HUES48 (cell line): ENCODE results near the gene NAA38.
A peak's percentile ranks its signal among the peaks of the same experiment; 100 is the strongest.

Experiments used
- H3K27ac ChIP-seq: one replicate; pipeline ENCODE4 v1.7.0; 2013; ENCODE audit warnings: low read depth, low read length, inconsistent platforms
- H3K27me3 ChIP-seq: 2 replicates; pipeline ENCODE4 v1.6.1; 2013; ENCODE audit warnings: mild to moderate bottlenecking, low read length; ENCODE audit not compliant: control insufficient read depth, insufficient read depth
- H3K36me3 ChIP-seq: 2 replicates; pipeline ENCODE4 v1.6.1; 2013; ENCODE audit warnings: low read length; ENCODE audit not compliant: control insufficient read depth, insufficient read depth
- H3K4me1 ChIP-seq: 2 replicates; pipeline ENCODE4 v1.6.1; 2013; ENCODE audit warnings: mild to moderate bottlenecking, low read length; ENCODE audit not compliant: control insufficient read depth, insufficient read depth
- H3K4me3 ChIP-seq: 2 replicates; pipeline ENCODE4 v1.5.1; 2013; ENCODE audit warnings: mild to moderate bottlenecking, low read depth, low read length
- H3K9ac ChIP-seq: 2 replicates; pipeline ENCODE4 v1.6.1; 2013; ENCODE audit warnings: mild to moderate bottlenecking, low read depth, low read length, moderate library complexity
- H3K9me3 ChIP-seq: 2 replicates; pipeline ENCODE4 v1.6.1; 2013; ENCODE audit warnings: low read length; ENCODE audit not compliant: control insufficient read depth, insufficient read depth

The NAA38 gene

GRCh38 chr17:7857713-7858521, 558 bp upstream of the NAA38 start, which contains the start of gene CYB5D1:
Gene CYB5D1, plus strand, starts transcription at chr17:7858003. Its CDS starts 132 bp downstream, at chr17:7858135.
- H3K9ac ChIP-seq, result peak within 1 kb of the TSS; percentile 94
- peaks cover 10% of the 10 kb centered on the region; the same call in 1 of the 2 replicates for H3K36me3 ChIP-seq
- H3K4me3 ChIP-seq, result peak within 1 kb of the TSS; percentile 92
- H3K9me3 ChIP-seq, result no peaks in the 10 kb centered on the region
- peak within 1 kb of the TSS; percentile 96 for H3K27ac ChIP-seq
- H3K27me3 ChIP-seq, result peaks cover 40% of the 10 kb centered on the region
- peaks cover 25% of the 10 kb centered on the region for H3K4me1 ChIP-seq

GRCh38 chr17:7856011-7856810, 1.1 kb downstream of the NAA38 start:
- H3K9me3 ChIP-seq, result no peaks in the 10 kb centered on the region
- no peak overlapping the region for H3K9ac ChIP-seq
- H3K4me1 ChIP-seq, result peaks cover 29% of the 10 kb centered on the region; the same call in 1 of the 2 replicates
- peak overlapping the region; percentile 96 for H3K27ac ChIP-seq
- H3K27me3 ChIP-seq, result peaks cover 52% of the 10 kb centered on the region
- H3K36me3 ChIP-seq, result peaks cover 10% of the 10 kb centered on the region; the same call in 1 of the 2 replicates
- peak overlapping the region; percentile 92 for H3K4me3 ChIP-seq

- Histone ChIP-seq H3K27ac (no peak overlapping the region), H3K9ac (no peak overlapping the region), H3K36me3 (peaks cover 10% of the 10 kb centered on the region), H3K4me1 (peaks cover 31% of the 10 kb centered on the region; the same call in 1 of the 2 replicates), H3K4me3 (peak overlapping the region; percentile 92), H3K9me3 (no peaks in the 10 kb centered on the region), H3K27me3 (peaks cover 56% of the 10 kb centered on the region)
Observed at GRCh38 chr17:7855660-7856010, 1.7 kb downstream of the NAA38 start.

- Histone ChIP-seq H3K27me3 (peaks cover 56% of the 10 kb centered on the region), H3K36me3 (peaks cover 12% of the 10 kb centered on the region), H3K4me1 (peaks cover 31% of the 10 kb centered on the region; the same call in 1 of the 2 replicates), H3K9ac (no peak within 1 kb of the TSS), H3K4me3 (peak within 1 kb of the TSS; percentile 92), H3K9me3 (no peaks in the 10 kb centered on the region), H3K27ac (peak within 1 kb of the TSS; percentile 78)
Observed at GRCh38 chr17:7854851-7855659, 2.3 kb downstream of the NAA38 start, which contains the start of gene TMEM88. Gene TMEM88, plus strand, starts transcription at chr17:7855066. Its CDS starts 9 bp downstream, at chr17:7855075.

- Histone ChIP-seq H3K27me3 (peaks cover 56% of the 10 kb centered on the region), H3K9ac (no peak overlapping the region), H3K4me1 (peaks cover 31% of the 10 kb centered on the region; the same call in 1 of the 2 replicates)
Observed at GRCh38 chr17:7854078-7854777, 3.1 kb downstream of the NAA38 start.

GRCh38 chr17:7853691-7854038, 3.7 kb downstream of the NAA38 start:
- Histone ChIP-seq H3K27me3 (peaks cover 56% of the 10 kb centered on the region), H3K27ac (no peak overlapping the region), H3K4me1 (peaks cover 29% of the 10 kb centered on the region; the same call in 1 of the 2 replicates), H3K9ac (no peak overlapping the region), H3K4me3 (peak overlapping the region; percentile 48; the same call in 1 of the 2 replicates), H3K36me3 (peaks cover 10% of the 10 kb centered on the region), H3K9me3 (no peaks in the 10 kb centered on the region)

More at GRCh38 chr17:7854078-7854777, 3.1 kb downstream of the NAA38 start:
- no peaks in the 10 kb centered on the region for H3K9me3 ChIP-seq
- H3K36me3 ChIP-seq, result peaks cover 10% of the 10 kb centered on the region
- H3K4me3 ChIP-seq, result peak overlapping the region; percentile 48
- H3K27ac ChIP-seq, result peak overlapping the region; percentile 78

GRCh38 chr17:7852919-7853690, 4.3 kb downstream of the NAA38 start:
- Histone ChIP-seq H3K4me3 (peak overlapping the region; percentile 19; the same call in 1 of the 2 replicates), H3K9me3 (no peaks in the 10 kb centered on the region), H3K27me3 (peaks cover 56% of the 10 kb centered on the region), H3K4me1 (peaks cover 27% of the 10 kb centered on the region; the same call in 1 of the 2 replicates), H3K9ac (no peak overlapping the region), H3K36me3 (peaks cover 10% of the 10 kb centered on the region), H3K27ac (no peak overlapping the region)

GRCh38 chr17:7852262-7852670, 5.1 kb downstream of the NAA38 start:
- no peak overlapping the region for H3K4me3 ChIP-seq
- H3K27ac ChIP-seq, result no peak overlapping the region
- peaks cover 56% of the 10 kb centered on the region for H3K27me3 ChIP-seq
- H3K4me1 ChIP-seq, result peaks cover 27% of the 10 kb centered on the region; the same call in 1 of the 2 replicates
- peaks cover 10% of the 10 kb centered on the region for H3K36me3 ChIP-seq
- H3K9me3 ChIP-seq, result no peaks in the 10 kb centered on the region
- no peak overlapping the region for H3K9ac ChIP-seq

- Histone ChIP-seq H3K4me1 (peaks cover 27% of the 10 kb centered on the region; the same call in 1 of the 2 replicates), H3K27me3 (peaks cover 53% of the 10 kb centered on the region), H3K4me3 (peak overlapping the region; percentile 68), H3K9ac (no peak overlapping the region), H3K27ac (no peak overlapping the region), H3K9me3 (no peaks in the 10 kb centered on the region), H3K36me3 (peaks cover 10% of the 10 kb centered on the region)
Observed at GRCh38 chr17:7851438-7852261, 5.7 kb downstream of the NAA38 start.
